ENCODE measurements around the gene NAALADL2.

- TF ChIP-seq CTCF (IDR thresholded peaks at IDR 0.05), result no peak
- no peak for TF ChIP-seq POLR2A (IDR thresholded peaks at IDR 0.05)
Observed at GRCh38 chr3:174883881-174884675, 24.9 kb downstream of the NAALADL2 start.
